Measurements from ENCODE around the gene RGS3.

DNA sequence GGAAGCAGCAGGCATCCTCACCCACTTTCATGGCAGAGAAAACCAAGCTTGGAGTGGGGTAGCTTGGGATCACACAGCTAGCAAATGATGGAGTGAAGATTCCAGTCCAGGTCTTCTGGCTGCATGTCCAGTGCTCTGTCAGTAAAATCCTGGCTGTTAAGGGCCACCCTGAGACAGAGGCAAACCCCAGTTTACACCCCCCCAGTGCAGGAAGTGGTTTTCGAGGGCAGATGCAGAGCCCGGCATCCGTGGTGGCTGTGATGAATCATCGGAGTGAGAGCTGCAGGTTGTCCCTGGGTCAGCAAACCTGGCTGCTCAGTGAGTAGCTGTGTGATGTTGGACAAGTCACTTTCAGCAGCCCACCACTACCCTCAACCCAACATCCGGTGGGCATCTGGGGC is 115.4 kb downstream of the RGS3 start:
- TF ChIP-seq CTCF (IDR thresholded peaks at IDR 0.05 in 4 of 5, conservative IDR thresholded peaks at IDR 0.05 in 1 of 5) (no peak), POLR2A (IDR thresholded peaks at IDR 0.05) (no peak)

Data from gastrocnemius medialis (tissue), 4 donors.